T-helper 1 cell treated with Interleukin-12 subunit alpha and Interleukin-12 subunit beta and Interleukin-4 antibody, amounts not matched to agents 30 μg/mL and 1 μg/mL, for 36 hours (primary cell): Measurements from ENCODE around the gene GRIK4.

Source experiments
- H3K27ac Mint-ChIP-seq: one replicate; pipeline ENCODE4 v1.8.0; 2021; ENCODE audit warnings: mild to moderate bottlenecking, mixed read lengths
- H3K27me3 Mint-ChIP-seq: one replicate; pipeline ENCODE4 v1.8.0; 2021; ENCODE audit warnings: low read depth, mixed read lengths
- H3K36me3 Mint-ChIP-seq: one replicate; pipeline ENCODE4 v1.8.0; 2021; ENCODE audit warnings: low read depth, mixed read lengths
- H3K4me1 Mint-ChIP-seq: one replicate; pipeline ENCODE4 v1.8.0; 2021; ENCODE audit warnings: low read depth, mixed read lengths
- H3K4me3 Mint-ChIP-seq: one replicate; pipeline ENCODE4 v1.8.0; 2021; ENCODE audit warnings: mild to moderate bottlenecking, moderate library complexity, mixed read lengths
- H3K9me3 Mint-ChIP-seq: one replicate; pipeline ENCODE4 v1.8.0; 2021; ENCODE audit warnings: mixed read lengths

The GRIK4 gene

DNA sequence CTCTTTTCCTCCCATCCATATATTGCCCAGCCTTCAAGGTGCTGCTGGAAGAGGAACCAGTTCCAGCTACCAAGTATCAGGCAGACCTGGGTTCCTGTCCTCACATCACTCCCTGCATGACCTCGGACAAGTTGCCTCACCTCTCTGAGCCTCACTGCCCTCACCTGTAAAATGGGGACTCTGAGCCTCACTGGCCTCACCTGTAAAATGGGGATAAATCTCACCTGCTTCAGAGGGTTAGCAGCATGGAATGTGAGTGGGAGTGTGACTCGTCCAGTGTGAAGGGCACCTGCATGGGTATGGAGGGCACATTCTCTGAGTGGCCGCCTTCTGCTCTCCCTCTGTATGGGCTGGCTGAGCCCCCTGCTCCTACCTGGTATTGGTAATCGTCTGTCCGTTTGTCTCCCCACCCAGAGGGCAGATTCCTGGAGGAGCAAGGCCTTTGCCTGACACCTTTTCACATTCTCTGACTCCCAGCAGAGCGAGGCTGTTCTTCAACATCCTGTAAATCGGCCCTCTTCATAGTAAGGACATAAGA lies 3.7 kb downstream of the GRIK4 start:
- Mint-ChIP-seq H3K4me3 (no peak overlapping the region), H3K9me3 (no peaks in the 10 kb centered on the region), H3K36me3 (no peaks in the 10 kb centered on the region), H3K27ac (no peak overlapping the region), H3K27me3 (peaks cover 52% of the 10 kb centered on the region), H3K4me1 (peaks cover 2% of the 10 kb centered on the region)

DNA sequence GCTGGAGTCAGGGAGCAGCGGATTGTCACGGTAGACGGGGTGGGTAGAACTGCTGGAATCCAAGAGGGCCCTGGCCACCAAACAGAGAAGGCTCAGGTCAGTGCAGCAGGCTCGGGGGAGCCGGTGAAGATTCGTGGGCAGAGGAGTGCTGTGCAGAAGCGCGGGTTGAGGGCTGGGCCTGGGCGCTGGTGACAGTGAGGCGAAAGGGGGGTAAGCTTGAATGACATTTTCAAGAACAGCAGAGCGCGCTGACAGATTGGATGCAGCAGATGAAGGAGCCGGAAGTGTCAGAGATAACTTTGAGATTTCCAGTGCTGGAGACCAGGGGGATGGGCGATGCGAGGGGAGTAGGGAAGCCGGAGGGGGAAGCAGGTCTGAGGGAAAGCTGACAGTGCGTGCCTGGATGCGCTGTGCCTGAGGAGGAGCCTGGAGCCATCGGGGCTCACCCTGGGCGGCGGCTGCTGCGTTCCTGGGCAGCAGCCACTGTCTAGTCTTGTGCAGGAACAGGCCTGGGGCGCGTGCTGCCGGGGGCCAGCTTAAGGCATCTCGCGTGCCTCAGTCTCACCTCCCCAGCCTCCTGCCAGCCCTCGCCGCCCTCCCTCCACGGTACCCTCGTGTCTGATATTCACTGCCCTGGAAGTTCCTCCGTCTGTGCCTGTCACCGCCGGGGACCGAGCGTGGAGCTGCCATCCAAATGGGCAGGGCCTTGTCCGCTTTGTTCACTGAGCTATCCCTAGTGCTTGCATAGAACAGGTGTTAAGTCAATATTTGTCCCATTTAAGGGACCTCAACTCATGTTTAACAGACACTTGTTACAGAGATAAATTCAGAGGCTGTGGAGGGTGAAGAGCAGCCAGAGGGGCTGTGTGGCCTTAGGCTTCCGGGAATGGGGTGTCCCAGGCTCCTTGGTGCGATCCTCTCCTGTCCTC lies 5.2 kb downstream of the GRIK4 start:
- Mint-ChIP-seq H3K4me1 (no peaks in the 10 kb centered on the region), H3K36me3 (no peaks in the 10 kb centered on the region), H3K4me3 (no peak overlapping the region), H3K27ac (no peak overlapping the region), H3K9me3 (no peaks in the 10 kb centered on the region), H3K27me3 (peaks cover 42% of the 10 kb centered on the region)

GRCh38 chr11:120517390-120517761 lies 5.8 kb downstream of the GRIK4 start:
- H3K27me3 Mint-ChIP-seq: peaks cover 42% of the 10 kb centered on the region
- no peak overlapping the region for H3K4me3 Mint-ChIP-seq
- no peaks in the 10 kb centered on the region for H3K36me3 Mint-ChIP-seq
- no peaks in the 10 kb centered on the region for H3K9me3 Mint-ChIP-seq
- no peak overlapping the region for H3K27ac Mint-ChIP-seq
- no peaks in the 10 kb centered on the region for H3K4me1 Mint-ChIP-seq

DNA sequence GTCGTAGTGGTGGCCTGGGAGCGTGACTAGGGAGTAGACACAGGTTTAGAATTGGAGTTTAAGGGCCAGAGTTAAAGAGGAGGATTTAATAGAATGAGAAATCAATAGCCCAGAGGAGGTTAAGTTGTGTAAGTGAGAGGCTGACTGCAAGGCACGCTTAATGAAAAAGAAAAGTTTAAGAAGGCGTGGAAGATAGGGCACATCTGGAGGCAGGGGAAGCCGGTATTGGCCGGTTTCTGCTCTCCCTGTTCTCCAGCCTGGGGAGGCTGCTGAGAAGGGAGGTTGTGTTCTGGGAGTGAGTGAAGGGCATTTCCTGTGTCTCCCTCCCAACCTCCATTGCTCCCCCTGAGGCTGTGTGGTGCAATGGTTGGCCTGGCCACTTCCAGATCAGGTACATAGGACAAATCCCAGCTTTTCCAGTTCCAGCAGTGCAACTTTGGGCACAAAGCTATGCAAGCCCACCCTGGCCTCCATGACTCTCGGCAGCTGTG lies 6.3 kb downstream of the GRIK4 start:
- Mint-ChIP-seq H3K4me1 (no peaks in the 10 kb centered on the region), H3K36me3 (no peaks in the 10 kb centered on the region), H3K4me3 (no peak overlapping the region), H3K27ac (no peak overlapping the region), H3K9me3 (no peaks in the 10 kb centered on the region), H3K27me3 (peaks cover 38% of the 10 kb centered on the region)

- no peak overlapping the region for H3K27ac Mint-ChIP-seq
- H3K4me3 Mint-ChIP-seq: no peak overlapping the region
- peaks cover 33% of the 10 kb centered on the region for H3K27me3 Mint-ChIP-seq
- no peaks in the 10 kb centered on the region for H3K4me1 Mint-ChIP-seq
- H3K9me3 Mint-ChIP-seq: no peaks in the 10 kb centered on the region
- no peaks in the 10 kb centered on the region for H3K36me3 Mint-ChIP-seq
These were observed 6.8 kb downstream of the GRIK4 start for GRCh38 chr11:120518356-120518755.

- peaks cover 25% of the 10 kb centered on the region for H3K27me3 Mint-ChIP-seq
- no peak overlapping the region for H3K27ac Mint-ChIP-seq
- no peak overlapping the region for H3K4me3 Mint-ChIP-seq
- H3K36me3 Mint-ChIP-seq: no peaks in the 10 kb centered on the region
- H3K4me1 Mint-ChIP-seq: no peaks in the 10 kb centered on the region
- H3K9me3 Mint-ChIP-seq: no peaks in the 10 kb centered on the region
These were observed 7.9 kb downstream of the GRIK4 start for GRCh38 chr11:120519474-120519873.

- Mint-ChIP-seq H3K4me1 (no peaks in the 10 kb centered on the region), H3K4me3 (no peak overlapping the region), H3K9me3 (no peaks in the 10 kb centered on the region), H3K36me3 (no peaks in the 10 kb centered on the region), H3K27me3 (peaks cover 19% of the 10 kb centered on the region), H3K27ac (no peak overlapping the region)
These were observed 8.7 kb downstream of the GRIK4 start for GRCh38 chr11:120520091-120520822.

DNA sequence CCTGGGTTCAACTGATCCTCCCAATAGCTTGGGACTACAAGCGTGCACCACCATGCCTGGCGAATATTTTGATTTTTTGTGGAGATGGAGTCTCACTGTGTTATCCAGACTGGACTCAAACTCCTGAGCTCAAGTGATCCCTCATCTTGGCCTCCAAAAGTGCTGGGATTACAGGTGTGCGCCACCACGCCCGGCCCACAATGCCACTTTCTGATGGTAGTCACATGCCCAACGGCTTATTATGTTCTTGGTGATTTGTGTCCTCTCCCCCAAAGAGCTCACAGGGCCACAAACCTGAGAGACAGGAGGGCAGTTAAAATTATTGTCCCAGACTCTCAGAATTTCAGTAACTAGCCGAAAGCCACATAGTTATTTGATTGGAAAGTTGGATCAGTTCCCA lies 9.6 kb downstream of the GRIK4 start:
- Mint-ChIP-seq H3K36me3 (no peaks in the 10 kb centered on the region), H3K9me3 (no peaks in the 10 kb centered on the region), H3K27ac (no peak overlapping the region), H3K27me3 (peaks cover 9% of the 10 kb centered on the region), H3K4me3 (no peak overlapping the region), H3K4me1 (no peaks in the 10 kb centered on the region)

DNA sequence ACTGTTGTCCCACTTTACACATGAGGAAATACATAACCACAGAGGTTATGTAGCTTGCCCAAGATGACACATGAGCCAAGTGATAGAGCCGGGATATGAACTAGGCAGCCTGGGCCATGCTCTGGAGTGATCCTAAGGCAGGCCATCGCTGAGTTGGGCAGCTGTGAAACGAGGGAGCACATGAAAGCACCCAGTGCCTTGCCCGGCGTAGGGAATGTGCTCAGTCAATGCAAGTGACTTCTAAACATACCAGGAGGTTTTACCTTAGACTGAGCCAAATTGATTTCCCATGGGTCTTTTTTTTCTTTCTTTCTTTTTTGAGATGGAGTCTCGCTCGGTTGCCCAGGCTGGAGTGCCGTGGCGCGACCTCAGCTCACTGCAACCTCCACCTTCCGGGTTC lies 10.5 kb downstream of the GRIK4 start:
- no peaks in the 10 kb centered on the region for H3K36me3 Mint-ChIP-seq
- peaks cover under 1% of the 10 kb centered on the region for H3K27me3 Mint-ChIP-seq
- H3K9me3 Mint-ChIP-seq: no peaks in the 10 kb centered on the region
- H3K4me3 Mint-ChIP-seq: no peak overlapping the region
- no peaks in the 10 kb centered on the region for H3K4me1 Mint-ChIP-seq
- no peak overlapping the region for H3K27ac Mint-ChIP-seq

- Mint-ChIP-seq H3K36me3 (no peaks in the 10 kb centered on the region), H3K4me1 (no peaks in the 10 kb centered on the region), H3K27me3 (no peaks in the 10 kb centered on the region), H3K27ac (no peak overlapping the region), H3K9me3 (no peaks in the 10 kb centered on the region), H3K4me3 (no peak overlapping the region)
These were observed 11.2 kb downstream of the GRIK4 start for GRCh38 chr11:120522736-120523135.

DNA sequence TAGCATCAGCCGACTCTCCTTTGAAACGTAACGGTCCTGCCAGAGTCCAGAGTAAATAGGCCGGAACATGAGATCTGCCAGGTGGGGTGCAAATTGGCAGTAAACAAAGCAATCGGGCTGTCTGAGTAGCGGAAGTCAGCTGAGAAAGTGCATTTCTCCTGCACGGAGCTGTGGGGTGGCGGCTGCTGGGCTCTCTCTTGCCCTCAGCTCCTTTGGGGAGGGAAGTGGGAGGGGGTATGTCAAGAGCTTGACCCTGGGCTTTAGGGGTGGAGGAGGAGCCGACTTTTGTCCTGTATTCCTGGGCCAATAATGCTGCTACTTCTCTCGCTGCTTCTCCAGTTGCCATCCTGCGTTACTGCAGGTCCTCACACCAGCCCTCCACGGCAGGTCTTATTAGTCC lies 11.6 kb downstream of the GRIK4 start:
- no peak overlapping the region for H3K4me3 Mint-ChIP-seq
- no peak overlapping the region for H3K27ac Mint-ChIP-seq
- no peaks in the 10 kb centered on the region for H3K4me1 Mint-ChIP-seq
- H3K27me3 Mint-ChIP-seq: no peaks in the 10 kb centered on the region
- H3K9me3 Mint-ChIP-seq: no peaks in the 10 kb centered on the region
- H3K36me3 Mint-ChIP-seq: no peaks in the 10 kb centered on the region

- H3K36me3 Mint-ChIP-seq: no peaks in the 10 kb centered on the region
- no peak overlapping the region for H3K27ac Mint-ChIP-seq
- H3K4me1 Mint-ChIP-seq: no peaks in the 10 kb centered on the region
- H3K4me3 Mint-ChIP-seq: no peak overlapping the region
- no peaks in the 10 kb centered on the region for H3K27me3 Mint-ChIP-seq
- H3K9me3 Mint-ChIP-seq: no peaks in the 10 kb centered on the region
These were observed 13.1 kb downstream of the GRIK4 start for GRCh38 chr11:120524536-120525085.

- H3K36me3 Mint-ChIP-seq: no peaks in the 10 kb centered on the region
These were observed 14.0 kb downstream of the GRIK4 start for GRCh38 chr11:120525261-120526171.

DNA sequence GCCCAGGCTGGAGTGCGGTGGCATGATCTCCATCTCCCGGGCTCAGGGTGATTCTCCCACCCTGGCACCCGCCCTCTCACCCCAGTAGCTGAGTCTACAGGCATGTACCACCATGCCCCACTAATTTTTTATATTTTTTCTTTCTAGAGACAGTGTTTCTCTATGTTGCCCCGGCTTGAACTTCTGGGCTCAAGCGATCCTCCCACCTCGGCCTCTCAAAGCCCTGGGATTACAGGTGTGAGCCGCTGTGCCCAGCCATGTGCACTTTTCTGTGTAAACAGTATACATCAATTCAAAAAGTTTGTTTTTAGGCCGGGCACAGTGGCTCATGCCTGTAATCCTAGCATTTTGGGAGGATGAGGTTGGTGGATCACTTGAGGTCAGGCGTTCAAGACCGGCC lies 14.7 kb downstream of the GRIK4 start:
- Mint-ChIP-seq H3K36me3 (no peaks in the 10 kb centered on the region), H3K4me3 (no peak overlapping the region), H3K4me1 (no peaks in the 10 kb centered on the region), H3K9me3 (no peaks in the 10 kb centered on the region), H3K27me3 (no peaks in the 10 kb centered on the region), H3K27ac (no peak overlapping the region)

More at GRCh38 chr11:120525261-120526171, 14.0 kb downstream of the GRIK4 start:
- H3K4me3 Mint-ChIP-seq: no peak overlapping the region
- H3K27me3 Mint-ChIP-seq: no peaks in the 10 kb centered on the region
- H3K27ac Mint-ChIP-seq: peak overlapping the region; percentile 31
- H3K4me1 Mint-ChIP-seq: no peaks in the 10 kb centered on the region
- H3K9me3 Mint-ChIP-seq: no peaks in the 10 kb centered on the region
